GM12864 (cell line): Measurements from ENCODE around the gene PIGQ.
A peak's percentile ranks its signal among the peaks of the same experiment; 100 is the strongest.

Experiments
- DNase-seq: peaks from one replicate; pipeline ENCODE4 v3.0.0-alpha.2; 2011; ENCODE audit warnings: low read depth
- H3K4me3 ChIP-seq: 2 replicates; pipeline ENCODE4 v1.5.1; 2011; ENCODE audit warnings: mild to moderate bottlenecking, low read depth, low read length, control low read depth
- CTCF ChIP-seq: IDR thresholded peaks from 2 replicates; pipeline ENCODE4 v1.5.1; 2011; ENCODE audit warnings: low read depth, mild to moderate bottlenecking, moderate library complexity, low read length, control low read depth, inconsistent platforms; ENCODE audit errors: missing control alignments

The PIGQ gene

GRCh38 chr16:606656-607307 lies 37.0 kb downstream of the PIGQ start:
- no peak for TF ChIP-seq CTCF
- DNase-seq, result no peak
- H3K4me3 ChIP-seq, result no peak overlapping the region

GRCh38 chr16:608019-608418 lies 38.3 kb downstream of the PIGQ start:
- H3K4me3 ChIP-seq, result no peak overlapping the region
- DNase-seq, result no peak
- no peak for TF ChIP-seq CTCF

GRCh38 chr16:609316-609715 lies 39.5 kb downstream of the PIGQ start:
- no peak for DNase-seq
- TF ChIP-seq CTCF, result no peak

DNA sequence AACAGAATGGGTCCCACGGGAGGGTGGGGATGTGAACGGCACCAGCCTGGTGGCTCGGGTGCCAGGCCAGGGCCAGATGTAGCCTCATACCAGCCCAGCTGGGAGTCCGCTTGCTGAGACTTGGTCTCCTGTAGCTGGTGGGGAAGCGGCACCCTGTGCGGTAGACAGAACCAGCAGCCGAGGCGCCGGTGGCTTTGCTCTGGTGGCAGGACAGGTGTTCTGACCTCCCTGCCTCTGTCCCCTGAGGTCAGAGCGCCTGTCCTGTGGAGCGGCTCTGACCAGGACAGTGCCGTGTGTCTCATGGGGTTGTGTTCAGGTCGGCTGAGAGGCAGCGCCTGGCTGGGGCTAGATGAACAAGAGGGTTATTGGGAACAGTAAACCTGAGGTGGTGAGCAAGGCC lies 40.2 kb downstream of the PIGQ start:
- TF ChIP-seq CTCF, result no peak
- DNase-seq, result no peak
- no peak overlapping the region for H3K4me3 ChIP-seq

More at GRCh38 chr16:609316-609715, 39.5 kb downstream of the PIGQ start:
- H3K4me3 ChIP-seq, result no peak overlapping the region

- TF ChIP-seq CTCF, result peak; percentile 61
- H3K4me3 ChIP-seq, result no peak overlapping the region
- no peak for DNase-seq
Observed at GRCh38 chr16:610513-611381, 41.0 kb downstream of the PIGQ start.

- H3K4me3 ChIP-seq, result no peak overlapping the region
- no peak for DNase-seq
- TF ChIP-seq CTCF, result no peak
Observed at GRCh38 chr16:615122-615521, 45.4 kb downstream of the PIGQ start.
